EH (cell line): ENCODE results near the gene PCDHGA8.
"Not testable (repeated sequence)": the region's sequence is repeated elsewhere in the genome, so short reads cannot be mapped to it uniquely, and the experiment has no call there.

Experiments used
- DNase-seq: peaks from one replicate; pipeline ENCODE4 v3.0.0-alpha.2; 2015; ENCODE audit warnings: low read depth

Gene PCDHGA8

GRCh38 chr5:141371572-141372475, 20.6 kb upstream of the PCDHGA8 start:
- DNase-seq: no peak

GRCh38 chr5:141373673-141374317, 18.6 kb upstream of the PCDHGA8 start, which contains the start of gene PCDHGA6:
Gene PCDHGA6, plus strand, starts transcription at chr5:141373891. Its CDS starts 193 bp downstream, at chr5:141374084.
- peak; percentile 48 for DNase-seq

GRCh38 chr5:141374627-141375026, 17.8 kb upstream of the PCDHGA8 start:
- no peak for DNase-seq

GRCh38 chr5:141375444-141376155, 16.8 kb upstream of the PCDHGA8 start:
- not testable (repeated sequence) for DNase-seq

- peak; percentile 5 for DNase-seq
These were observed 9.8 kb upstream of the PCDHGA8 start, which contains the start of gene PCDHGA7 for GRCh38 chr5:141382469-141383294. Gene PCDHGA7, plus strand, starts transcription at chr5:141382742. Its CDS starts 158 bp downstream, at chr5:141382900.

GRCh38 chr5:141383345-141383744, 9.1 kb upstream of the PCDHGA8 start:
- no peak for DNase-seq

- no peak for DNase-seq
These were observed 7.8 kb upstream of the PCDHGA8 start for GRCh38 chr5:141384471-141385267.

GRCh38 chr5:141387557-141388311, 4.7 kb upstream of the PCDHGA8 start, which contains the start of gene PCDHGB4:
Gene PCDHGB4, plus strand, starts transcription at chr5:141387698. Its CDS starts 187 bp downstream, at chr5:141387885.
- peak; percentile 32 for DNase-seq

GRCh38 chr5:141388661-141389060, 3.8 kb upstream of the PCDHGA8 start:
- DNase-seq: no peak

- no peak for DNase-seq
These were observed 3.0 kb upstream of the PCDHGA8 start for GRCh38 chr5:141389153-141390042.

- no peak for DNase-seq
These were observed 834 bp downstream of the PCDHGA8 start for GRCh38 chr5:141393267-141393666.

GRCh38 chr5:141394401-141395187, 2.2 kb downstream of the PCDHGA8 start:
- DNase-seq: not testable (repeated sequence)

GRCh38 chr5:141397756-141398551, 5.5 kb downstream of the PCDHGA8 start, which contains the start of gene PCDHGB5:
Gene PCDHGB5, plus strand, starts transcription at chr5:141397947. Its CDS starts 181 bp downstream, at chr5:141398128.
- DNase-seq: peak; percentile 73

- DNase-seq: no peak
These were observed 6.2 kb downstream of the PCDHGA8 start for GRCh38 chr5:141398608-141399007.

GRCh38 chr5:141399555-141400258, 7.3 kb downstream of the PCDHGA8 start:
- DNase-seq: no peak

- peak; percentile 11 for DNase-seq
These were observed 10.3 kb downstream of the PCDHGA8 start, which contains the start of gene PCDHGA9 for GRCh38 chr5:141402553-141403243. Gene PCDHGA9, plus strand, starts transcription at chr5:141402778. Its CDS starts 175 bp downstream, at chr5:141402953.
